Stimulated activated CD4-positive, alpha-beta T cell treated with anti-CD3 and anti-CD28 coated beads, Interleukin-1b, Interleukin-23, amount 100 ng/mL, for 48 hours (primary cell): Measurements from ENCODE around the gene LRRIQ4.

Experiments
- DNase-seq: peaks from one replicate; pipeline ENCODE4 v3.0.0-alpha.2; 2020

LRRIQ4 gene

DNA sequence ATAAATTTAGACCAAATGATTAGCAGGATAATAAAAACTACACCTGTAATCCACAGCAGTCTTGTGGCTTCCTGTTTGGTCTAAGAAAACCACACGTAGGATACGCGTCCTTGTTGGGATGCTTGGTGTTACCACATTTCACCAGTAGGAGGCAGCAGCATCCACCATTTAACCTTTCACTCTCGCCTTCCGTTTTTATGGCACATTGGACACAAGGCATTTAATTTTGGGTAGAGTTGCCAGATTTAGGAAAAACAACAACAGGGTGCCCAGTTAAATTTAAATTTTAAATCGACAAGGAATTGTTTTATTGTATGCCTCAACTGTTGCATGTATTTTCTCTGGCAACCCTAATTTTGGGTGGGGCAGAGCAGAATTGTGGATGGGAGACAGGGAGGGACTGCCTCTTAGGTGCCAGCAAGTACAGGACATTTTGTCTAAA lies 50.8 kb downstream of the LRRIQ4 start:
- peak; percentile 62 for DNase-seq

DNA sequence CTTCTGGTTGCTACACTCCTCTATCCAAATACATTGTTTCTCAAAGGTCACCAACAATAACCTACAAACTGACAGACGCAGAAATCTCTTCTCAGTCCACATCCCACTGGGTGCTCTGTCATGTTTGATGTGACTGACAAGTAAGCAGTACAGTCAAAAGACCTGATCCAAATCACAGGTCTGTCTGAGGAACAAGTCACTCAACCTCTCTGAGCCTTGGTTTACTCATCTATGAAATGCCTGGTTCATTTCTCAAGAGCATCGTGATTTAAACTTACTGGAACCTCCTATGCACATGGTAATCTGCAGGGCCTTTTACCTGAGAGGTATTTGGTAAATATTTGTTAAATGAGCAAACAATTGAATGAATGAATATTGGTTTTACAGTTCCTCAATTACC lies 51.6 kb downstream of the LRRIQ4 start:
- DNase-seq, result no peak

DNA sequence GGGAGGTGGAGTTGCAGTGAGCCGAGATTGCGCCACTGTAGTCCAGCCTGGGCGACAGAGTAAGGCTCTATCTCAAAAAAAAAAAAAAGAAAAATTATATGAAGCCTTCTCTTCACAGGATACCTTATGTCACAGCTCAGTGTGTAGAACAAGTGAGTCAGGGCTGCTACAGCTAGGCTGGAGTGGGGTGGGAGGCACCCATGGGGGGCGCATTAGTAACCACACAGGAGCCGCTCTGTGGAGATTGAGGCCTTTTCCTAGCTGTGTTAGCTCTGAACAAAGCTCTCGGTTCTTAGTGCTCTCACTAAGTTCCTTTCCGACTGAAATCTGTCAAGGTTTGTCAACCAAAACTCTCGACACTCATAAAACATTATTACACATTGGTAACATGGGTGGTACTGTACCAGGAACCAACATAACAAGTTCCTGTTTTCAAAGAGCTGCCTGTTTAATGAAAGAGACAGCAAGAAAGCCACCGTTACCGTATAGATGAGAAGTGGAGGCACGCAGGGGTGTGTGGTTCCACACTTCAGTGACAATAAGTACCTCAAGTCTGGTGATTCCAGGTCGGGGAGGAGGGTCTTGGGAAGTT lies 52.6 kb downstream of the LRRIQ4 start:
- DNase-seq, result peak; percentile 32

DNA sequence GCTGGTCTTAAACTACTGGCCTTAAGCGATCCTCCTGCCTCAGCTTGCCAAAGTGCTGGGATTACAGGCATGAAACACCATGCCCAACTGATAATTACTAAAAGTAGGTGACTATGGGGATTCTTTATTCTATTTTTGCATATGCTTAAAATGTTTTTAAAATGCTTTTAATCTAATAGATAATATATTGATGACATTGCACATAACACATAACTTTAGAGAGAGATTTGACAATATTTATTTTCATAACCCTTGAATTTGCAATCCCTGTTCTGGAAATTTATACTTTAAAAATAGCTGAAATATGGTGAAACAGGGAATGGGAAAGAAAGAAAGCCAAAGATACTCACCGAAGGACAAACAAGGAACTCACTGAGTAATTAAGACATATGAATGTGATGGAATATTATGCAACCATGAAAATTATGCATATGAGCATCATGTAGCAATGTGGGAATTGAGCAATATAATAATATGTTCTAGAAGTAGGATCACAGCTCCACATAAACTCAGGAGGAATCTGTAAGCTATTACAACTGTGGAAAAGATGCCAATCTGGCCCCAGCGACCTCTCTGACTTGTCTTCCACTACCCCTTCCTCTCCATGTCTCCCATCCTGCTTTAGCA lies 55.0 kb downstream of the LRRIQ4 start:
- no peak for DNase-seq

DNA sequence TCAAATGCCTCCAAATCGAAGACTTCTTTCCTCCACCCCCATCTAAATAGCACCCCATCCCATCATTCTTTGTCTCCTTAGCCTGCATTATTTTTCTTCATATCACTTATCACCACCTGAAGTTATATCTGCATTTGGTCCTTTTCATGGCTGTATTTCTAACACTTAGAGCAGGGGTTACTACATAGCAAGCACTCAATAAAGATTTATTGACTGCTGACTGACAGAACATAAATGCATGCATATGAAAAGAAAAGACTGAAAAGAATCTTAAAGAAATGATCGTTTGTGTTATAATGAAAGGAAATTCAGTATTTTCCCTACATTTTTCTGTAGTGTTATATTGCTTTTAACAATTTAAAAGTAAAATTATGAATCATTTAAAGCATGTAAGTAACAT lies 55.7 kb downstream of the LRRIQ4 start:
- DNase-seq, result no peak

DNA sequence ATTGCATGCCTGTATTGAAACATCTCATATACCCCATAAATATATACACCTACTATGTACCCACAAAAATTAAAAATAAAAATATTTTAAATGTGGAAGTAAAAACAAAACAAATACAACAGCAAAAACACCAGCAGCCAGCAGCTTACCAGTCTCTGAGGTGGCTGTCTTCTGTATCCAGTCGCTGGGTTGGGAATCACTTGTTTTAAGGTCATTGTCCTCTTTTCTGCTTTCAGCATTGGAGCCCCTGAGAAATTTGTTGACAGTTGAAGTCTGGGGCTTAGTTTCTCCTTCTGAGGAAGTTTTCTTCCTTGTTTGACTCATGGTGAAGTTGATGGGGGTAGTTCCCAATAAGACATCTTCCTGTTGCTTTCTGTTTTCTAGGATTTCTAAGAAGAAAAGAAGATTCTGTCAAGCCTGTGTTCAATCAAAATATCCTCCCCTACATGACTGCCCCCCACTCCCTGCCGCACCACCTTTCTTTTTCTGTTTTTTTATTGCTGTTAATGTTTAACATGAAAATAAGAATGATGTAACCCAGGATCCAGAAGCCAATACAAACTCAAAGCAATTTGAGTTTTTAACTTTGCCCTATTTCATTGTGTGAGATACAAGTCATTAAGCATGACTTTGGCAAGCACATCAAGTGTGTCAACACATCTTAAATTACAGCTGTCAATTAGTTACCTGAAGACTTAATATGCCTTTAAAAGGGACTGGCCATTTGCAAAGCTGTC lies 57.0 kb downstream of the LRRIQ4 start, which contains the start of gene LRRC31:
Gene LRRC31 (minus strand): TSS at position 452 of the 737 bp plus-strand sequence. CDS start 128 bp downstream, at position 324.
- DNase-seq, result no peak

DNA sequence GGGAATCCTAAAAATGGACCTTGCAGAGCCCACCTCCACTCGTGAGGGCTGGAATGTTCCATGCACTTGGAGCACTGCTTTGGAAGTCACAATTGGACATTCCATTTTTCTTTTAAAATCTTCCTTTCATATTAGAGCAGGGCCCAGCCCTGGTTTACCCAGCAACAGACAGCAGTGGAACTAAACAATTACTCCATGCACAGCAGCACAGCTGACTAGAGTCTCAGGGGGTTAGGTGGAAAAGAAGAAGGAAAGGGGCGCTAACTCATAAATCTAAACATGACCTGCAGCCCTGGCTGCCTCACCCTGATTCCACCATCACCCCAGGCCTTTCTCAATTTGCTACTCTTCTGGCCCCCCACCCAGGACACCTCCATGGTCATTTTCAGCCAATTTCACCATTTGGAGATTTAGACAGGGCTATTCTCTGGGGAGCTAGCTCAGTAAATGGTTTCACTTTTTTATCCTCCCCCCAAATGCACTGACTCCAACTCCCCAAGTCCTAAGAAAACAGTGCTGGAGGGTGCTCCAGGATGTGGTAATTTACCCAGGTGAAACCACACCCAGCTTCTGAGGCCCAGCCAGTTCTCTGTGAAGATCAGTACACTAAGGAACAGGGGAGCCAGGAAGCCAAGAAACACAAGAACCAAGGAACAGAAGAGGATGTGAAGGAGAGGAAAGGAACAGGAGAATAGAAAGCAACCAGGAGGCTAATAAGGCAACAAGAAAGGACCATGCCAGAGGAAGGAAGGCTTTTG lies 58.6 kb downstream of the LRRIQ4 start:
- DNase-seq, result no peak

DNA sequence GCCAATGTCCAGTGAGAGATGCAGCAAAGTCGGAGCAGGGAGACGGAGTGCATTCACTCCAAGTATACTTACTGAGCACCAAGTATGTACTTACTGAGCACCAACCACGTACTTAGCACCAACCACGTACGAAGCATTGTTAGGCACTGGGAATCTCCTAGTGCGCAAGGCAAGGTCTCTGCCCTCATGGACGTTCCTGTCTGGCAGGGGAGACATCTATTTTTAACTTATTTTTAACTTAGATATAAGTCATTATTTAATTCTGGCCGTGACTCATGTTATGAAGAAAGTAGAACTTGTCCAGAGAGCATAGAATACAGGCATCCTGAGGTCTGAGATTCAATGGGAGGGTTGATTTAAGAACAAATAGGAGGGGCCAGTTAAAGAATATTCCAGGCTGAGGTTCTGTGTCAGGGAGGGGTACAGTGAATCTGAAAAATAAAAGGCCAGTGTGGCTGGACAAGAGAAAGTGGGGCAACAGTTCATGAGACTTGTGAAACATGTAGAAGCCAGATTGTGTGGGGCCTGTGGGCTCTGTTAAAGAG lies 66.4 kb downstream of the LRRIQ4 start:
- DNase-seq, result no peak

DNA sequence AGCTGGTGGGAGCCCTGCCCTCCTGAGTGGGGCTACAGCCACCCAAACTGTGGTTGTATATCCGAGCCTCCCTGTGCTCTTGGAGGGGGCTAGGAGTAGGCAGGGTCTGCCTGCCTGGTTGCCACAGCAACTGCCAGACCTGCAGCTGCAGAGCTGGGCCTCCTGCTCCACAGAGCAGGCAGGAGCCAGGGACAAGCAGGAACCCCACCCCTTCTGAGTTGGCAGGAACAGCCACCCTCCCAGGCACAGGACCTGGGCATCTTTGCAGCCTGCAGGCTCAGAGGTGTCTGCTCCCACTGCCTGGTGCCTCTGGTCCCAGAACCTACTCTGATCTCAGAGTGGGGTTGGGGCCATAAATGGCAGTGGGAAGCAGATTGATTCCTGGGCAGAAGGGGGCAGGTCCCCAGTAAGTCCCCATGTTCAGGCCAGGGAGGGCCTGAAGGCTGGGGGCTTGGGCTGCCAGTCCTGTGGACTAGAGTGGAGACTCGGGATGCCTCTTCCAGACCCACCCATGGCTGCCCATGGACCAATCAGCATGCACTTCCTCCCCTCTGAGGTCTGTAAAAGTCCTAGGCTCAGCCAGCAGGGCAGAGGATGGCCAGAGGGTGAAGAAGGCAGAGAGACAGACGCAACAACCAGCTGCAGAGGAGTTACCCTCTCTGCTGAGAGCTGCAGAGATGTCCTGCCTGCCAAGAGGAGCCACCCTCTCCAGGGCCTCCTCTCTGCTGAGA lies 67.3 kb downstream of the LRRIQ4 start:
- DNase-seq, result no peak

DNA sequence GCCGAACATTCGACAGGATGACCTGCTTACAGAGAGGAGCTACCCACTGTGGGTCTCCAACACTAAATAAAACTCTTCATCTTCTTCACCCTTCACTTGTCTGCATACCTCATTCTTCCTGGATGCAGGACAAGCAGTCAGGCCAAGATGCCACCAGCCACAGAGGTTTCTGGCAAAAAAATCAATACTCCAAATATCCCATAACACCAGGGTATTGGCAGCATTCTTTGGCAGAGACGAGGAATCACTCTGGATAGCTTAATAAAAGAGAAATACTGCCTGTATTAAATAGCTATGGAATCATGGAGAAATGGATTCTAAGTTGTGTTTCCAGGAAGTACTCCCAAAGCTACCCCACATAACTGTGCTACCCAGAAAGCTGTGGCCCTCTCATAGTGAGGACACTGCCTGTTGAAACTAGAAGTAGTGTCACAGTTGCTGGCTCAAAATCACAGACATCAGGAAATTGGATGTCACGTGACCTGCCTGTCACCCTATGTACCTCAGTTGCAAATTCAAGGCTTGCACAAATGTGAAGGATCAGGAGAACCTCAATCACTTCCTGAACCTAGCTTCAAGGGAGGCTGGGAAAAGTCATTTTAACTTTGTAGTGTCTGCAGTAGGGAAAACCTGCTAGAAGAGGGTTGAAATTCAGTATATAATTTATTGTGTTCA lies 68.0 kb downstream of the LRRIQ4 start:
- DNase-seq, result no peak

DNA sequence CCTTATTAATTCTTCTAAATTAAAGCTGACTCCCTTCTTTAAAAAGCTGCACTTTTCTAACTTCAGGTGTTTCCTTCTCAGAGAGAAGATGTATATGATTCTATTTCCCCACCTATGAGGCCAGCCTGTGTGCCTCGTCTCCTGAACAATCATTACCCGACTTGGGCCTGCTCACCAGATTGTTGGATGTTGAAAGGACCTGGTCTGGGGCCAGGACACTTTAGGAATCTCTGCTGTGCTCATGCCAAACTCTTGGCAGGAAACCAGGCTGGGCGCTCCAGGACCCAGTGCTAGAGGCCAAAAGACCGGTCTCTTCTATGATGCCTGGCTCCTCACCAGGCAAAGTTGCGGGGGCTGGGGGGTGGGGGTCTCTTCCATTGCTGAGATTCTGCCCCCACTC lies 74.0 kb downstream of the LRRIQ4 start:
- no peak for DNase-seq
